ENCODE results near the gene RNF222.

RNF222 gene

GRCh38 chr17:8397636-8398035 is at the start of gene RNF222:
TSS of gene RNF222 (minus strand) at chr17:8397827. CDS start at chr17:8393461, 4,366 bp downstream.
- no peak for DNase-seq

GRCh38 chr17:8445536-8445935 is 47.9 kb upstream of the RNF222 start:
- DNase-seq: no peak

- DNase-seq: no peak
These were observed 46.9 kb upstream of the RNF222 start for GRCh38 chr17:8444494-8444893.

- DNase-seq: no peak
These were observed 46.1 kb upstream of the RNF222 start for GRCh38 chr17:8443756-8444155.

GRCh38 chr17:8442310-8442709 is 44.7 kb upstream of the RNF222 start:
- DNase-seq: no peak

- no peak for DNase-seq
These were observed 44.1 kb upstream of the RNF222 start for GRCh38 chr17:8441690-8442089.

- DNase-seq: no peak
These were observed 42.1 kb upstream of the RNF222 start for GRCh38 chr17:8439681-8440080.

GRCh38 chr17:8438441-8438840 is 40.8 kb upstream of the RNF222 start:
- no peak for DNase-seq

- no peak for DNase-seq
These were observed 39.2 kb upstream of the RNF222 start for GRCh38 chr17:8436844-8437171.

GRCh38 chr17:8436169-8436843 is 38.7 kb upstream of the RNF222 start:
- DNase-seq: no peak

- DNase-seq: peak; percentile 88
These were observed 37.9 kb upstream of the RNF222 start, which contains the start of gene NDEL1 for GRCh38 chr17:8435245-8436168. TSS of gene NDEL1 (plus strand) at chr17:8435884. CDS start at chr17:8444272, 8,388 bp downstream.

GRCh38 chr17:8430966-8431365 is 33.3 kb upstream of the RNF222 start:
- peak; percentile 35 for DNase-seq

GRCh38 chr17:8426802-8427201 is 29.2 kb upstream of the RNF222 start:
- DNase-seq: no peak

- no peak for DNase-seq
These were observed 28.6 kb upstream of the RNF222 start for GRCh38 chr17:8426094-8426720.

- DNase-seq: peak; percentile 11
These were observed 23.9 kb upstream of the RNF222 start for GRCh38 chr17:8421571-8421970.

- no peak for DNase-seq
These were observed 22.7 kb upstream of the RNF222 start for GRCh38 chr17:8420041-8420934.

GRCh38 chr17:8419305-8419704 is 21.7 kb upstream of the RNF222 start:
- DNase-seq: no peak

- DNase-seq: no peak
These were observed 20.8 kb upstream of the RNF222 start for GRCh38 chr17:8418471-8418870.

- no peak for DNase-seq
These were observed 20.2 kb upstream of the RNF222 start for GRCh38 chr17:8417806-8418205.

GRCh38 chr17:8413938-8414337 is 16.3 kb upstream of the RNF222 start:
- no peak for DNase-seq

- DNase-seq: no peak
These were observed 15.7 kb upstream of the RNF222 start for GRCh38 chr17:8413328-8413727.

- DNase-seq: no peak
These were observed 14.5 kb upstream of the RNF222 start for GRCh38 chr17:8412089-8412488.

GRCh38 chr17:8410883-8411238 is 13.2 kb upstream of the RNF222 start:
- no peak for DNase-seq
